ENCODE results near the gene FAM171A1.
A peak's percentile ranks its signal among the peaks of the same experiment; 100 is the strongest.

The FAM171A1 gene

DNA sequence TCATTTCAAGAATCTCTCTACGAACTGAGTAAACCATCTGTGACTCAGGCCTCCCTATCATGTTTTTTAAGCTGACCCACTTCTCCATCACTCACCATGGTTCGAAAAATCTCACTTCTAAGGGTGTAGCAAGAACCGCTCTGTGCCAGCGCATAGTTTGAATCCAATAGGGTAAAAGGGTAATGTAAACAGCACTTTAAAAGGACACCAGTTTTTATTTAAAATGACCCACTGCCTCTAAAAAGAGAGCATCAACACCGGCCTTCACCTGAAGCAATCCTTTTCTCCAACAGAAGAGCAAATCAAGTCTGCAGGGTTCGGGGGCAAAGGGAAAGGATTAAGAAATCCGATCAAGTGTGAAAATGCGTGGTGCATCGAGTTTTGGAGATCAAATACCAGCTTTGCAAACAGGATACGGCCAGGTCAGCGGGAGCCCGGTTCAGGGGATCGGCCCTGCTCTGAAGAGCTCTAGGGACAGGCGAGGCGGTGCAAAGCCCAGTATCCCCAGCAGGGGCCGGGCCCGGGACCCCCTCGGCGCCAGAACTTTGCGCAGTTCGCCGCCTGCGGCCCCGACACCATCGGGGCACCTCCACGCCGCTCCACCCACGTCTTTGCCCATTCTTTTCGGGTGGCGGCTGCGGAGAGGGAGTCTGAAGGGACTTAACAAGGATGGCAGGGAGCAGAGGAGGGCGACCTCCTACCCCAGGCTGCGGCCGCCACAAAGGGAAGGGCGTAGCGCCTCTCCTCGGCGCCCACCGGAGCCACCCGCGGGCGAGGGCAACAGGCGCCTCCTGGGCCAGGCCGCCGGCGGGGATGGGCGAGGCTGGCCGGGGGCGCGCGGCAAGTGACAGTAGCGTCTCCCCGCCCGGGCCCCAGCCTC lies 203.4 kb downstream of the FAM171A1 start:
- DNase-seq = peak in 12 of 14 donors; percentile 6 to 79 (median 54)

DNA sequence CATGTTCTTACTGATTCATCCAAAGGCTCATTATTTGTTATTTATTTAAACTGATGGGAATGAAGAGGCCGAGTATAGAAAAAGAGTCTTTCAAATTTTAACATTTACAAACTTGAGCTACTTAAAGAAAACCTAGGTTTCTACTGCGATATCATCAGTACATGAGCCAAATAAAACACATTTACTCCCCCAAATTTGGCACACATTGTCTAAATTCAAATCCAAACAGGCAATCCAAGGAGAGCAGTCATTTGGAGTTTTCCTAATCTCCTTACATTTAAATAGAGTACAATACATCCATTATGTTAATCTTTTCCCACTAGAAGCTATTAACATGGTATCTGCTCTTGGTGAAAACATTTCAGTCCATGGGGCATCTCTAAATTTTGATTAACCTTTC lies 204.8 kb downstream of the FAM171A1 start:
- DNase-seq = no peak

DNA sequence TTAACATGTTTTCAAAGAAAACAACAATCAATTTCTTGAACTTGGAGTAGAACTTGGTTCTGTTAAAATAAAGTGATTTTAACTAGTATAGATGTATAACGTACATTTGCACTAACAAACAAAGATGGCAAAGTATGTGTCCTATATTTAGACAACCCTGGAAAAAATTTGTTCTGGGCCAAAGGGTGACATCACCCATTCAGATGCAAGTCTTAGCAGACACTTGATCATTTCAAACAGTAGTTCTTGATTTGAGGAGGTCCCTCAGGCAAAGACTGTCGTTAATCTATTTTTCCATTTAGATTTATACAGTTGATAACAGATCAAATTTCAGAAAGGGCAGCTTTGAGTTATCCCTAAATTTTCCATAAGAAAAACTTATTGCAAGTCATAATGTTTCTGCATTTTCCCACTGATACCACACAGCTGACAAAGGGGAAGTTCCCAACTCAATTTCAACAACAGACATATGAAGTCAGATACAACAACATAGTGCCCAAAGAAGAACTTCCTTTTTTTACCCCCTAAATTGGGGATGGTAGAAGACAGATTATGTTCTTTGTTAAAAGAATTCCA lies 207.7 kb downstream of the FAM171A1 start:
- no peak for DNase-seq

All from C1 segment of cervical spinal cord (tissue), 14 donors.